H9 (cell line): Measurements from ENCODE around the gene CLIC1. TPM values are rescaled to one million over a fixed set of nuclear protein-coding genes. Genes with fewer than 3 reads are reported as not detected.
A peak's percentile ranks its signal among the peaks of the same experiment; 100 is the strongest.

Source experiments
- DNase-seq: peaks from one replicate; pipeline ENCODE4 v3.0.0-alpha.2; 2017
- H2AFZ ChIP-seq: one replicate; pipeline ENCODE4 v1.6.1; 2013; ENCODE audit warnings: mild to moderate bottlenecking, low read length, control low read depth, moderate library complexity
- H2AK5ac ChIP-seq: 2 replicates; pipeline ENCODE4 v1.6.1; 2013; ENCODE audit warnings: low read length, control low read depth, mixed read lengths; ENCODE audit not compliant: insufficient read length
- H2BK120ac ChIP-seq: one replicate; pipeline ENCODE4 v1.6.1; 2013; ENCODE audit warnings: low read depth, mild to moderate bottlenecking, low read length, control low read depth, inconsistent platforms; ENCODE audit not compliant: poor library complexity, severe bottlenecking
- H2BK12ac ChIP-seq: 2 replicates; pipeline ENCODE4 v1.6.1; 2013; ENCODE audit warnings: low read length, control low read depth, mixed read lengths, low read depth; ENCODE audit not compliant: insufficient read length
- H2BK15ac ChIP-seq: 2 replicates; pipeline ENCODE4 v1.6.1; 2013; ENCODE audit warnings: low read depth, low read length, control low read depth
- H2BK20ac ChIP-seq: one replicate; pipeline ENCODE4 v1.6.1; 2013; ENCODE audit warnings: low read depth, mild to moderate bottlenecking, low read length, control low read depth, inconsistent platforms; ENCODE audit not compliant: poor library complexity, severe bottlenecking
- H2BK5ac ChIP-seq: 2 replicates; pipeline ENCODE4 v1.6.1; 2013; ENCODE audit warnings: low read length, control low read depth, mixed read lengths; ENCODE audit not compliant: insufficient read length
- H3K14ac ChIP-seq: 2 replicates; pipeline ENCODE4 v1.6.1; 2013; ENCODE audit warnings: low read length, control low read depth; ENCODE audit not compliant: insufficient read depth
- H3K18ac ChIP-seq: 2 replicates; pipeline ENCODE4 v1.6.1; 2013; ENCODE audit warnings: low read depth, mild to moderate bottlenecking, mixed read lengths, low read length, control low read depth; ENCODE audit not compliant: insufficient read length
- H3K23ac ChIP-seq: 2 replicates; pipeline ENCODE4 v1.6.1; 2013; ENCODE audit warnings: low read length, control low read depth, mixed read lengths, low read depth; ENCODE audit not compliant: insufficient read length
- H3K23me2 ChIP-seq: 2 replicates; pipeline ENCODE4 v1.6.1; 2013; ENCODE audit warnings: low read depth, mild to moderate bottlenecking, mixed read lengths, low read length, control low read depth; ENCODE audit not compliant: insufficient read length, poor library complexity, severe bottlenecking
- H3K27ac ChIP-seq: 2 replicates; pipeline ENCODE4 v1.5.1; 2013; ENCODE audit warnings: low read length, control low read depth, mixed read lengths, low read depth; ENCODE audit not compliant: insufficient read length
- H3K27me3 ChIP-seq: 2 replicates; pipeline ENCODE4 v1.6.1; 2013; ENCODE audit warnings: low read length, control low read depth, inconsistent platforms; ENCODE audit not compliant: insufficient read depth
- H3K4ac ChIP-seq: 2 replicates; pipeline ENCODE4 v1.6.1; 2013; ENCODE audit warnings: low read depth, mild to moderate bottlenecking, control low read depth, inconsistent platforms, low read length, moderate library complexity
- H3K4me1 ChIP-seq: 2 replicates; pipeline ENCODE4 v1.6.1; 2013; ENCODE audit warnings: low read length, control low read depth, inconsistent platforms; ENCODE audit not compliant: insufficient read depth
- H3K4me2 ChIP-seq: 2 replicates; pipeline ENCODE4 v1.6.1; 2013; ENCODE audit warnings: low read length, control low read depth, mixed read lengths; ENCODE audit not compliant: insufficient read length, insufficient read depth
- H3K56ac ChIP-seq: 2 replicates; pipeline ENCODE4 v1.6.1; 2013; ENCODE audit warnings: low read depth, mild to moderate bottlenecking, mixed read lengths, low read length, control low read depth; ENCODE audit not compliant: insufficient read length
- H3K79me1 ChIP-seq: 2 replicates; pipeline ENCODE4 v1.6.1; 2013; ENCODE audit warnings: low read depth, mild to moderate bottlenecking, moderate library complexity, low read length, control low read depth, inconsistent platforms; ENCODE audit not compliant: insufficient read depth, poor library complexity, severe bottlenecking
- H3K79me2 ChIP-seq: 2 replicates; pipeline ENCODE4 v1.6.1; 2013; ENCODE audit warnings: low read length, control low read depth, inconsistent platforms; ENCODE audit not compliant: insufficient read depth
- H3K9ac ChIP-seq: 2 replicates; pipeline ENCODE4 v1.6.1; 2013; ENCODE audit warnings: low read length, control low read depth, mixed read lengths; ENCODE audit not compliant: insufficient read length; ENCODE audit errors: extremely low read depth
- H3K9me3 ChIP-seq: one replicate; pipeline ENCODE4 v1.6.1; 2013; ENCODE audit warnings: low read depth, low read length, inconsistent platforms; ENCODE audit not compliant: control insufficient read depth
- H3T11ph ChIP-seq: one replicate; pipeline ENCODE4 v1.6.1; 2013; ENCODE audit warnings: mild to moderate bottlenecking, low read length, control low read depth, inconsistent platforms
- H4K20me1 ChIP-seq: one replicate; pipeline ENCODE4 v1.6.1; 2013; ENCODE audit not compliant: control insufficient read depth, insufficient read length, insufficient read depth
- H4K5ac ChIP-seq: 2 replicates; pipeline ENCODE4 v1.6.1; 2013; ENCODE audit warnings: low read depth, mild to moderate bottlenecking, mixed read lengths, low read length, control low read depth; ENCODE audit not compliant: insufficient read length
- H4K8ac ChIP-seq: replicated peaks from 2 replicates; pipeline ENCODE4 v1.6.1; 2013; ENCODE audit warnings: low read length, control low read depth, mixed read lengths, low read depth; ENCODE audit not compliant: insufficient read length
- H4K91ac ChIP-seq: 2 replicates; pipeline ENCODE4 v1.6.1; 2013; ENCODE audit warnings: low read depth, mild to moderate bottlenecking, moderate library complexity, mixed read lengths, low read length, control low read depth; ENCODE audit not compliant: insufficient read length
- H3K27ac Mint-ChIP-seq, 3 experiments: 2 replicates in 2 of 3; 3 replicates in 1 of 3; pipeline ENCODE4 v1.8.0; 2020 to 2021; ENCODE audit warnings: mixed read lengths in 3 of 3, mild to moderate bottlenecking in 1 of 3, moderate library complexity in 1 of 3
- H3K27me3 Mint-ChIP-seq: 2 replicates; pipeline ENCODE4 v1.8.0; 2021; ENCODE audit warnings: low read depth, mild to moderate bottlenecking, moderate library complexity, mixed read lengths
- H3K36me3 Mint-ChIP-seq, 3 experiments: 2 replicates in 2 of 3; 3 replicates in 1 of 3; pipeline ENCODE4 v1.8.0; 2020 to 2021; ENCODE audit warnings: low read depth in 3 of 3, mixed read lengths in 3 of 3; ENCODE audit not compliant: insufficient read depth in 1 of 3
- H3K4me1 Mint-ChIP-seq, 2 experiments: 2 replicates each; pipeline ENCODE4 v1.8.0; 2020; ENCODE audit warnings: mixed read lengths in 2 of 2
- H3K4me3 Mint-ChIP-seq, 2 experiments: 2 replicates in 1 of 2; 3 replicates in 1 of 2; pipeline ENCODE4 v1.8.0; 2020 to 2021; ENCODE audit warnings: mild to moderate bottlenecking in 2 of 2, mixed read lengths in 2 of 2, moderate library complexity in 1 of 2
- H3K9me3 Mint-ChIP-seq, 2 experiments: 2 replicates in 1 of 2; 3 replicates in 1 of 2; pipeline ENCODE4 v1.8.0; 2020; ENCODE audit warnings: mild to moderate bottlenecking in 2 of 2, mixed read lengths in 2 of 2, moderate library complexity in 1 of 2
- CTCF ChIP-seq: fragments of 200-600 bp; sonication (generic); conservative IDR thresholded peaks from 3 replicates; pipeline ENCODE4 v1.8.0; 2021; ENCODE audit warnings: antibody characterized with exemption, mild to moderate bottlenecking
- WGBS: extraction: QIAGEN DNeasy Blood & Tissue Kit; methylation state at CpG from one replicate; pipeline ENCODE4 v1.1.7; 2013; ENCODE audit warnings: missing lambda C conversion rate, low lambda C conversion rate, mixed read lengths; ENCODE audit not compliant: insufficient read length; ENCODE audit errors: extremely low coverage; 5-methylcytosine and 5-hydroxymethylcytosine counted together
- total RNA-seq: library from RNA; stranded (reverse); gene quantifications from 2 replicates; pipeline ENCODE4 v1.2.1, GENCODE V29; 2021

The CLIC1 gene
- total RNA-seq, 1 experiment from 2014 or later, result 265 TPM

GRCh38 chr6:31764198-31764597 is 27.9 kb upstream of the CLIC1 start:
- Histone ChIP-seq H3K27me3 (no peaks in the 10 kb centered on the region), H3K23ac (no peak overlapping the region), H3K4ac (no peak overlapping the region), H3K9ac (no peak overlapping the region), H4K5ac (no peak overlapping the region), H2BK5ac (no peak overlapping the region), H2BK120ac (no peak overlapping the region), H4K20me1 (no peaks in the 10 kb centered on the region), H3K79me1 (no peaks in the 10 kb centered on the region), H4K91ac (no peak overlapping the region), H2BK20ac (no peak overlapping the region), H3K23me2 (no peaks in the 10 kb centered on the region), H2AK5ac (no peak overlapping the region), H3K9me3 (no peaks in the 10 kb centered on the region), H3K4me1 (no peaks in the 10 kb centered on the region), H2AFZ (no peak overlapping the region), H3K79me2 (no peaks in the 10 kb centered on the region), H3K56ac (no peak overlapping the region), H3K14ac (no peak overlapping the region), H3T11ph (no peak overlapping the region), H2BK15ac (no peak overlapping the region), H2BK12ac (no peak overlapping the region), H3K4me2 (no peak overlapping the region), H4K8ac (no peak overlapping the region), H3K18ac (no peak overlapping the region), H3K27ac (no peak overlapping the region)
- Mint-ChIP-seq H3K27me3 (no peaks in the 10 kb centered on the region; the same call in 1 of the 2 replicates), H3K4me3 (no peak overlapping the region), H3K27ac (peak overlapping the region in 2 of 3 experiments; percentile 37 to 76; a peak in 2 of 7 replicates), H3K4me1 (peaks cover 23 to 27% of the 10 kb centered on the region in 2 experiments), H3K9me3 (no peaks in the 10 kb centered on the region; a peak in 1 of 5 replicates), H3K36me3 (peaks cover 13 to 37% (median 29%) of the 10 kb centered on the region in 3 experiments)
- no CpG with 5 or more reads among the region's 4 CpGs for WGBS
- no peak for DNase-seq
- TF ChIP-seq CTCF, result no peak
